Measurements from ENCODE around the gene MSANTD7.

MSANTD7 gene

DNA sequence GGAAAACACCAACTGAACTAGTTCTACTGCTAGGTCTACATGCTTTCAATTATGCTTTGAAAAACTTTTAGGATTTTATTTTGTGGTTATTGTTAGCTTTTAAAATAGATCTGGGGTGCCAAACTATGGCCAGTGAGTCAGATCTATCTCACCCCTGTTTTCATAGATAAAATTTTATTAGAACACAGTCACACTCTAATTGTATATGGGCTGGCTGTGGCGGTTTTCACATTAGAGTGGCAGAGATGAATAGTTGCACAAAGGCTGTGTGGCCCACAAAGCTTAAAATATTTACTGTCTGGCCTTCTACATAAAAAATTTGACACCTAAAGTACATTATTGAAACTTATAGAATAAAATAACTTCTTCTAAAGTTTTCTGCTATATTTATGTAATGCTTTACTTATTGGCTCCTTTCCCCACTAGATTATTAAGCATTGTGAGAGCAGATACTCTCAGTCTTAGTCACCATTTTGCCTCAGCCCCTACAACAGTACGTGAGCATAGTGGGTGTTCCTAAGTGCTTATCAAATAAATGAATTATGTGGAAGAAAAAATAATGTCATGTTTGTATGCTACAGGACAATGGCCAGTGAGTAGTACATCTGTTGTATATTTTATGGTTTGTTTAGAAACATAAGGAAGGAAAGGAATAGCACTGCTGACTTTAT lies 35.1 kb downstream of the MSANTD7 start:
- DNase-seq (ENCODE audit: insufficient read length), result no peak
- peak; percentile 73 for FAIRE-seq

DNA sequence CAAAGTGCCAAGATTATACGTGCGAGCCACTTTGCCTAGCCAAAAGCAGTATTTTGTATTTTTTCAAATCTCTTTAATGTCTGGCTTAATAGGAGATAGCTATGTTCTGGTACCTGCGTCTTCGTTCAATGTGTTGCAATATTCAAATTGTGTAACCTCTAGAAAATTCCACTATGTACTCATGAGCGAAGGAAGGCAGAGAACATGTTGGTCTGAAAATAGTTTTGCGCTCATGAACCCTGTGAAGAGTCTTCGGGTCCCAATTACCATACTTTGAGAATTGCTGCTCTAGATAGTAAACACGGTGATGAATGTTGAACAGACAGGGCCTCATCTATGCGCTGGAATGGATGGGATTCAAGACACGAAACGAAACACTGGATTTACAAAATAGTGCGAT lies 37.8 kb downstream of the MSANTD7 start:
- TF ChIP-seq TAF1 (IDR thresholded peaks at IDR 0.05; ENCODE audit: borderline replicate concordance, low read depth, low read length) (no peak), POLR2AphosphoS5 (IDR thresholded peaks at IDR 0.05; ENCODE audit: low read depth, low read length) (no peak), POLR2A (IDR thresholded peaks at IDR 0.05; ENCODE audit: low read depth, low read length) (no peak)
- no peak for DNase-seq (ENCODE audit: insufficient read length)
- FAIRE-seq, result no peak

More for the DNA sequence above, 35.1 kb downstream of the MSANTD7 start:
- no peak for TF ChIP-seq POLR2A (IDR thresholded peaks at IDR 0.05; ENCODE audit: low read depth, low read length)
- no peak for TF ChIP-seq TAF1 (IDR thresholded peaks at IDR 0.05; ENCODE audit: borderline replicate concordance, low read depth, low read length)
- TF ChIP-seq POLR2AphosphoS5 (IDR thresholded peaks at IDR 0.05; ENCODE audit: low read depth, low read length), result no peak

- TF ChIP-seq TAF1 (IDR thresholded peaks at IDR 0.05; ENCODE audit: borderline replicate concordance, low read depth, low read length), result no peak
- no peak for TF ChIP-seq POLR2AphosphoS5 (IDR thresholded peaks at IDR 0.05; ENCODE audit: low read depth, low read length)
- FAIRE-seq (no peak), DNase-seq (ENCODE audit: insufficient read length) (no peak)
Measured at GRCh38 chr10:14876764-14877163, 38.7 kb downstream of the MSANTD7 start.

DNA sequence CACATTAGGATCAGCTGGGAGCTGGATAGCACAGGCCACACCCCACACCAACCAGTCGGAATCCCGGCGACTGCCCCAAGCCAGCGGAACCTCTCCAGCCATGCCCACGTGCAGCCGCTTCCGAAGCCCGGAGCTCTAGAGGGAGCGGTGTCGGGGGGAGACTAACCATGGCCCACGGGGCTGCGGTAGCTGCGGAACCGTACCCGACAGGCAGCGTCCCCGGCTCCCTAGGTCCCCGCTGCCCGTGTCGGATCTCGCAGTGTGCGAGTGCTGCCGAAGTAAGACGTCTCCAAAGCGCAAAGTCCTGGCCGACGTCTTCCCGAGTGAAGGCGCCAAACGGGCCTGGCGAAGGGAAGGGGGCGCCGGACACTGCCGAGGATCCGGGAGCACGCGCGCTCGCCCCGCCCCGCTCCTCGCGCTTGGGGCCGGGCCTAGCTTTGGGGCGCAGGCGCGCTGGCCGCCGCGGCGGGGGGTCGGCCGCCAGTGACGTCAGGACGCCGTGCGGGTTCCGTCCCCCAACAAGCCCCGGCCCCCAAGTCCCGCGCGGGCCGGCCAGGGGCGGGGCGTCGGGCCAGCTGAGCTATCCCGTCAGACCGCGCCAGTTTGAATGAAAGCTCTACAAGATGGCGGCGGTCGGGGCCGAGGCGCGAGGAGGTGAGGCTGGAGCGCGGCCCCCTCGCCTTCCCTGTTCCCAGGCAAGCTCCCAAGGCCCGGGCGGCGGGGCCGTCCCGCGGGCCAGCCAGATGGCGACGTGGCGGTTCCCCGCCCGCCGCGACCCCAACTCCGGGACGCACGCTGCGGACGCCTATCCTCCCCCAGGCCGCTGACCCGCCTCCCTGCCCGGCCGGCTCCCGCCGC lies 40.4 kb downstream of the MSANTD7 start, which contains the start of gene SUV39H2:
Gene SUV39H2, plus strand, starts transcription at position 601 of the 858 bp plus-strand sequence. Its CDS starts 23 bp downstream, at position 624.
- FAIRE-seq, result peak; percentile 98
- TF ChIP-seq POLR2AphosphoS5 (IDR thresholded peaks at IDR 0.05; ENCODE audit: low read depth, low read length), result peak; percentile 71
- peak; percentile 84; the same call in 1 of the 2 replicates for TF ChIP-seq POLR2A (IDR thresholded peaks at IDR 0.05; ENCODE audit: low read depth, low read length)
- TF ChIP-seq TAF1 (IDR thresholded peaks at IDR 0.05; ENCODE audit: borderline replicate concordance, low read depth, low read length), result peak; percentile 50; the same call in 1 of the 2 replicates
- DNase-seq (ENCODE audit: insufficient read length), result peak; percentile 97

DNA sequence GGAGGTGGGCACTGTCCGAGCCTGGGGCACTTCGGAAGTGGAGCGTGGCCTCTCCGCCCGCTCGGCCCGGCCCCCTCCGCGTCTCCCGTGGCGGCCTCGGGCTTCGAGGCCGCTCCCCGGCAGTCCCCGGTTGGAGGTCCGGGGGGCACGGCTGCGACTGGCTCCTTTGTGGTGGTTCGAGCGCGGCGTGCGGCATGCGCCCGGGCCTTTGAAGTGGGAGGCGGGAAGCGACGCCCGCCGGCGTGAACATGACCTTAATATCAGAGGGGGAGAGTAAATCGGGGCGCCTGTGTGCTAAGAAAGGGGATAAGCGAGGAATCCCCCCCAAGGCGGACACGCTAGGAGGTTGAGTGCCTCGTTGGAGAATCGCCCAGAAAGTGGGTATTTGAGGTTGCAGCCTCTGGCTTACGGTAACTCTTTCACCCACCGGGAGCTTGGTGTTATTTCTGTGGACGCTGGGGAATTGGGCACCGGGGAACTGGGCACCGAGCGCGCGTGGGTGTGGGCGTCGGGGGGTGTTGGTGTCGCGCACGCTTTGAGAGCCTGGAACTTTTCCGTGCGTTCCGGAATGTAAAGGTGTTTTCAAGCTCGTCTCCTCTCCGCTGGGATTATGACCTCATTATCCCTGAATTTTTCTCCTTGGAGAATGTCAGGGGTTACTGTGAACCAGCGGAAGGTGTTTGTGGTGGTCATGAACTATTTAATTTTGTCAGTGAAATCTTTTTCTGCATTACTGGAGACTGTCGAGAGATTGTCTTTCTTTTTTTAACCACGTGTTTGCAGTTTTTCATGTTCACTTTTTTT lies 41.2 kb downstream of the MSANTD7 start:
- DNase-seq (ENCODE audit: insufficient read length) (peak; percentile 34), FAIRE-seq (no peak)

DNA sequence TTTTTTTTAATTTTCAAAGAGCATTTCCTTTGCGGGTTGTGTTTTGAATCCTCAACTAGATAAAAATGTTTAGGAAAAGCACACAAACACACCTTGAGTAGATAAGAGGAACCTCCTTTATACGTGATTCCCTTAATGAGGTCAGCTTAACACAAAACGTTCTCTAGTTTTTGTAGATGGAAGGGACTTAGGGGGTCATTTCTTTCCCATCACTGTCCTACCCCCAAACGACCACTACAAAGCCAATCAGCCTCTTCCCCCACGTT lies 41.8 kb downstream of the MSANTD7 start:
- TF ChIP-seq POLR2AphosphoS5 (IDR thresholded peaks at IDR 0.05; ENCODE audit: low read depth, low read length), result no peak
- TF ChIP-seq TAF1 (IDR thresholded peaks at IDR 0.05; ENCODE audit: borderline replicate concordance, low read depth, low read length), result no peak
- TF ChIP-seq POLR2A (IDR thresholded peaks at IDR 0.05; ENCODE audit: low read depth, low read length), result no peak
- FAIRE-seq, result peak; percentile 14
- DNase-seq (ENCODE audit: insufficient read length), result no peak

More for the DNA sequence above, 41.2 kb downstream of the MSANTD7 start:
- no peak for TF ChIP-seq POLR2A (IDR thresholded peaks at IDR 0.05; ENCODE audit: low read depth, low read length)
- TF ChIP-seq POLR2AphosphoS5 (IDR thresholded peaks at IDR 0.05; ENCODE audit: low read depth, low read length), result no peak
- no peak for TF ChIP-seq TAF1 (IDR thresholded peaks at IDR 0.05; ENCODE audit: borderline replicate concordance, low read depth, low read length)

- TF ChIP-seq POLR2A (IDR thresholded peaks at IDR 0.05; ENCODE audit: low read depth, low read length) (no peak), POLR2AphosphoS5 (IDR thresholded peaks at IDR 0.05; ENCODE audit: low read depth, low read length) (no peak), TAF1 (IDR thresholded peaks at IDR 0.05; ENCODE audit: borderline replicate concordance, low read depth, low read length) (no peak)
- no peak for FAIRE-seq
- DNase-seq (ENCODE audit: insufficient read length), result no peak
Measured at GRCh38 chr10:14880229-14880628, 42.1 kb downstream of the MSANTD7 start.

GRCh38 chr10:14884082-14884481 lies 46.0 kb downstream of the MSANTD7 start:
- TF ChIP-seq TAF1 (IDR thresholded peaks at IDR 0.05; ENCODE audit: borderline replicate concordance, low read depth, low read length) (no peak), POLR2AphosphoS5 (IDR thresholded peaks at IDR 0.05; ENCODE audit: low read depth, low read length) (no peak), POLR2A (IDR thresholded peaks at IDR 0.05; ENCODE audit: low read depth, low read length) (no peak)
- FAIRE-seq (no peak), DNase-seq (ENCODE audit: insufficient read length) (no peak)

All from GM12892 (cell line).